A549 (cell line): Measurements from ENCODE around the gene ARL15. TPM values are rescaled to one million over a fixed set of nuclear protein-coding genes. Genes with fewer than 3 reads are reported as not detected.
"Not testable (repeated sequence)": the region's sequence is repeated elsewhere in the genome, so short reads cannot be mapped to it uniquely, and the experiment has no call there.

ENCODE experiments used
- ATAC-seq, 2 experiments: fragments of 200-7000 bp in 1 of 2; fragments of >200 bp in 1 of 2; cut with Nextera tagmentation in 1 of 2; cut with Tn5 transposase in 1 of 2; 3 replicates each; pipeline versions ENCODE4 v1.8.0 to v1.9.1; 2018 to 2020; ENCODE audit warnings: mild to moderate bottlenecking in 1 of 2, moderate library complexity in 1 of 2
- CTCF ChIA-PET: fragments of 300-600 bp; sonication (Branson Sonifier 250); formaldehyde crosslinking; extraction: SDS; loops from one replicate; lab custom pipeline; 2021; ENCODE audit warnings: antibody characterized with exemption, inconsistent platforms; lab: Yijun Ruan, JAX
- POLR2A ChIA-PET: fragments of 350-600 bp; formaldehyde crosslinking; extraction: SDS; loops from one replicate; lab custom pipeline; 2021; ENCODE audit warnings: antibody characterized with exemption, inconsistent platforms; lab: Yijun Ruan, JAX
- DNase-seq, 2 experiments: peaks; one replicate each; pipeline versions ENCODE4 v3.0.0 to v3.0.0-alpha.2; 2011 to 2016; ENCODE audit warnings: low read depth in 1 of 2, low spot score in 1 of 2
- FAIRE-seq: peaks from 2 replicates; lab custom pipeline; 2011; peaks lifted over from hg19 to GRCh38; lab: Jason Lieb, UNC
- H3K27ac ChIP-seq, 2 experiments: fragments of >200 bp; sonication (Bioruptor Twin); formaldehyde crosslinking; 3 replicates each; pipeline ENCODE4 v1.5.1; 2016 to 2017
- H3K4me1 ChIP-seq: fragments of >200 bp; sonication (Bioruptor Twin); formaldehyde crosslinking; 3 replicates; pipeline ENCODE4 v1.6.1; 2016
- H3K4me2 ChIP-seq: fragments of >200 bp; sonication (Bioruptor Twin); formaldehyde crosslinking; 3 replicates; pipeline ENCODE4 v1.6.1; 2016
- H3K4me3 ChIP-seq: fragments of >200 bp; sonication (Bioruptor Twin); formaldehyde crosslinking; 3 replicates; pipeline ENCODE4 v1.5.1; 2016
- H3K9me3 ChIP-seq: fragments of >200 bp; sonication (Bioruptor Twin); formaldehyde crosslinking; 3 replicates; pipeline ENCODE4 v1.6.1; 2016
- CHD2 ChIP-seq: fragments of 150-350 bp; IDR thresholded peaks from 2 replicates; pipeline ENCODE4 v1.6.1; 2014; ENCODE audit warnings: low read length; ENCODE audit not compliant: partially characterized antibody
- EHMT2 ChIP-seq: fragments of 200-600 bp; sonication (generic); IDR thresholded peaks from 2 replicates; pipeline ENCODE4 v1.6.1; 2016; ENCODE audit warnings: antibody characterized with exemption, low read depth, mild to moderate bottlenecking, moderate library complexity
- FOSB ChIP-seq: fragments of 250-450 bp; sonication (Bioruptor Pico); IDR thresholded peaks from 2 replicates; pipeline ENCODE4 v1.5.0; 2020; ENCODE audit warnings: mild to moderate bottlenecking, moderate library complexity
- FOSL2 ChIP-seq, 2 experiments: fragments of 450-650 bp in 1 of 2; fragments of >200 bp in 1 of 2; sonication (Bioruptor Twin) in 1 of 2; formaldehyde crosslinking; IDR thresholded peaks; 2 replicates each; pipeline versions ENCODE4 v1.5.0 to v1.6.1; 2016 to 2020; ENCODE audit warnings: mild to moderate bottlenecking in 1 of 2, moderate library complexity in 1 of 2
- FOXS1 ChIP-seq: fragments of 250-450 bp; sonication (Bioruptor Pico); IDR thresholded peaks from 2 replicates; pipeline ENCODE4 v1.5.0; 2020; ENCODE audit warnings: mild to moderate bottlenecking, moderate library complexity
- GATA3 ChIP-seq: IDR thresholded peaks from 2 replicates; pipeline ENCODE4 v1.6.1; 2012; ENCODE audit warnings: borderline replicate concordance
- HDAC2 ChIP-seq: fragments of 200-600 bp; sonication (generic); IDR thresholded peaks from 2 replicates; pipeline ENCODE4 v1.6.1; 2016
- HOXB13 ChIP-seq: fragments of 250-450 bp; sonication (Bioruptor Pico); IDR thresholded peaks from 2 replicates; pipeline ENCODE4 v1.5.0; 2020; ENCODE audit warnings: low read depth, mild to moderate bottlenecking, moderate library complexity
- KDM5A ChIP-seq: fragments of 200-600 bp; sonication (generic); IDR thresholded peaks from 2 replicates; pipeline ENCODE4 v1.6.1; 2016; ENCODE audit warnings: antibody characterized with exemption, mild to moderate bottlenecking
- MAFK ChIP-seq: fragments of 450-650 bp; IDR thresholded peaks from 2 replicates; pipeline ENCODE4 v1.6.1; 2014; ENCODE audit not compliant: partially characterized antibody
- NPAS2 ChIP-seq: fragments of 250-450 bp; sonication (Bioruptor Pico); IDR thresholded peaks from 2 replicates; pipeline ENCODE4 v1.8.0; 2022; ENCODE audit warnings: mild to moderate bottlenecking, moderate library complexity, borderline replicate concordance
- POLR2A ChIP-seq: IDR thresholded peaks from 2 replicates; pipeline ENCODE4 v1.6.1; 2012; ENCODE audit warnings: mild to moderate bottlenecking, low read length
- RAD21 ChIP-seq, 2 experiments: fragments of >200 bp in 1 of 2; sonication (Bioruptor Twin) in 1 of 2; formaldehyde crosslinking in 1 of 2; IDR thresholded peaks in 1 of 2; conservative IDR thresholded peaks in 1 of 2; 2 replicates in 1 of 2; 3 replicates in 1 of 2; pipeline ENCODE4 v1.6.1; 2012 to 2018; ENCODE audit warnings: inconsistent platforms in 1 of 2
- RARB ChIP-seq: fragments of 250-450 bp; sonication (Bioruptor Pico); IDR thresholded peaks from 2 replicates; pipeline ENCODE4 v1.8.0; 2021; ENCODE audit warnings: mild to moderate bottlenecking, moderate library complexity
- RNF2 ChIP-seq: fragments of 200-600 bp; sonication (generic); IDR thresholded peaks from 2 replicates; pipeline ENCODE4 v1.6.1; 2016; ENCODE audit warnings: low read depth, mild to moderate bottlenecking, antibody characterized with exemption, moderate library complexity, borderline replicate concordance
- TP53 ChIP-seq: fragments of 250-450 bp; sonication (Bioruptor Pico); IDR thresholded peaks from 2 replicates; pipeline ENCODE4 v1.5.0; 2021; ENCODE audit warnings: mild to moderate bottlenecking, moderate library complexity
- ZC3H11A ChIP-seq: fragments of 450-650 bp; IDR thresholded peaks from 2 replicates; pipeline ENCODE4 v1.6.1; 2014; ENCODE audit warnings: antibody characterized with exemption, mild to moderate bottlenecking
- ZFP36 ChIP-seq: fragments of 450-650 bp; IDR thresholded peaks from 2 replicates; pipeline ENCODE4 v1.6.1; 2014; ENCODE audit warnings: borderline replicate concordance; ENCODE audit not compliant: partially characterized antibody
- WGBS: methylation state at CpG from one replicate; pipeline ENCODE4 v1.1.6; 2017; ENCODE audit errors: missing lambda C conversion rate; 5-methylcytosine and 5-hydroxymethylcytosine counted together
- polyA plus RNA-seq, 4 experiments: library from polyadenylated mRNA; depleted of rRNA in 3 of 4; stranded (reverse); fragments of >200 nt; fragmentation: RNase III in 1 of 4; extraction: RNeasy Plus Mini Kit Qiagen cat#74134 plus additional on column Dnase treatment in 1 of 4; gene quantifications; 2 replicates in 3 of 4; 3 replicates in 1 of 4; pipeline ENCODE4 v1.2.3, GENCODE V29; 2011 to 2017
- TF ChIP-seq, protein P1 (sequence below): fragments of >200 bp; sonication (Bioruptor Twin); formaldehyde crosslinking; IDR thresholded peaks from 3 replicates; pipeline ENCODE4 v1.6.1; 2016
- TF ChIP-seq, protein P2 (sequence below): IDR thresholded peaks from 2 replicates; pipeline ENCODE4 v1.6.1; 2012
- TF ChIP-seq, protein P3 (sequence below): fragments of >200 bp; sonication (Bioruptor Twin); formaldehyde crosslinking; IDR thresholded peaks from 3 replicates; pipeline ENCODE4 v1.5.1; 2016
- TF ChIP-seq, protein P4 (sequence below): IDR thresholded peaks from 2 replicates; pipeline ENCODE4 v1.6.1; 2012; ENCODE audit warnings: low read depth, borderline replicate concordance

The ARL15 gene
- polyA plus RNA-seq, 2 of the 4 experiments (the other 2 are of a cell fraction), result 11.8 to 12.1 TPM

DNA sequence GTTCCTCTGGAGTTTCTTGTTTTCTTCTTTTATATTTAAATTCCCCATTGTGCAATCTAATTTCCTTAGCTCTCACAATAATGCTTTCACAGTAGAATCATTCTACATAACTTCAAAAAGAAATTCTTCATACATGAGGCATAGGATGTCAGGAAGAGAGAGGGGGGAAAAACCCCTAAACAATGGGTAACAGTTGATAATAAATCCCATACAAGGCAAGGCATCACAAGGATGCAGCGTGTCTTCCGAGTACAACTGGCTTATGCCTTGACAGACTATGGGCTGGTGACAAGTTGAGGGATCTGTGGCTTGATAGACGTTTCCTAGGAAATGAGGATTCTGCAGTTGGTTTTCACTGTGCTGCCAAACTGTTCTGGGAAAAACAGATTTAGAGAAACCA, 247.4 kb downstream of the ARL15 start:
- ChIA-PET CTCF (no interaction called here), POLR2A (no interaction called here)
- ATAC-seq, result no peak
- Histone ChIP-seq H3K9me3 (no peaks in the 10 kb centered on the region), H3K4me3 (no peak overlapping the region), H3K4me2 (no peak overlapping the region), H3K4me1 (peaks cover 27% of the 10 kb centered on the region), H3K27ac (peak overlapping the region; percentile 22 to 54; a peak in 3 of 6 replicates)
- 92% methylated on average over 3 of the region's 3 CpGs for WGBS
- TF ChIP-seq NPAS2 (CRISPR knock-in tag), result no peak
- no peak for TF ChIP-seq ZFP36
- TF ChIP-seq TP53, result no peak
- no peak for TF ChIP-seq MAFK
- no peak for TF ChIP-seq FOXS1
- no peak for TF ChIP-seq RNF2
- TF ChIP-seq RARB (CRISPR knock-in tag), result no peak
- TF ChIP-seq ZC3H11A, result no peak
- TF ChIP-seq, protein P1, sequence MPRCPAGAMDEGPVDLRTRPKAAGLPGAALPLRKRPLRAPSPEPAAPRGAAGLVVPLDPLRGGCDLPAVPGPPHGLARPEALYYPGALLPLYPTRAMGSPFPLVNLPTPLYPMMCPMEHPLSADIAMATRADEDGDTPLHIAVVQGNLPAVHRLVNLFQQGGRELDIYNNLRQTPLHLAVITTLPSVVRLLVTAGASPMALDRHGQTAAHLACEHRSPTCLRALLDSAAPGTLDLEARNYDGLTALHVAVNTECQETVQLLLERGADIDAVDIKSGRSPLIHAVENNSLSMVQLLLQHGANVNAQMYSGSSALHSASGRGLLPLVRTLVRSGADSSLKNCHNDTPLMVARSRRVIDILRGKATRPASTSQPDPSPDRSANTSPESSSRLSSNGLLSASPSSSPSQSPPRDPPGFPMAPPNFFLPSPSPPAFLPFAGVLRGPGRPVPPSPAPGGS, result no peak
- DNase-seq, result no peak
- no peak for FAIRE-seq

DNA sequence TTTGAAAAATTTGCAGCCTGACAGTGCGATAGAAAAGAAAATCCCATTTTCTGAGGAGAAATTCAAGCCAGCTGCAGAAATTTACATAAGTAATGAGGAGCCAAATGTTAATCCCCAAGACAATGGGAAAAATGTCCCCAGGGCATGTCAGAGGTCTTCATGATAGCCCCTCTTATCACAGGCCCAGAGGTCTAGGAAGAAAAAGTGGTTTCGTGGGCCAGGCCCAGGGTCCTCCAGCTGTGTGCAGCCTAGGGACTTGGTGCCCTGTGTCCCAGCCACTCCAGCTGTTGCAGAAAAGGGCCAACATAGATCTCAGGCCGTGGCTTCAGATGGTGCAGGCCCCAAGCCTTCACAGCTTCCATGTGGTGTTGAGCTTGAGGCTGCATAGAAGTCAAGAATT, 249.5 kb downstream of the ARL15 start:
- H3K27ac ChIP-seq, H3K4me2 ChIP-seq, CTCF ChIA-PET, DNase-seq, H3K4me3 ChIP-seq, FAIRE-seq, POLR2A ChIA-PET, ATAC-seq, H3K9me3 ChIP-seq: not testable (repeated sequence)
- whole genome bisulfite sequencing, result 81% methylated on average over 3 of the region's 3 CpGs
- H3K4me1 ChIP-seq, result peaks cover 21% of the 10 kb centered on the region

DNA sequence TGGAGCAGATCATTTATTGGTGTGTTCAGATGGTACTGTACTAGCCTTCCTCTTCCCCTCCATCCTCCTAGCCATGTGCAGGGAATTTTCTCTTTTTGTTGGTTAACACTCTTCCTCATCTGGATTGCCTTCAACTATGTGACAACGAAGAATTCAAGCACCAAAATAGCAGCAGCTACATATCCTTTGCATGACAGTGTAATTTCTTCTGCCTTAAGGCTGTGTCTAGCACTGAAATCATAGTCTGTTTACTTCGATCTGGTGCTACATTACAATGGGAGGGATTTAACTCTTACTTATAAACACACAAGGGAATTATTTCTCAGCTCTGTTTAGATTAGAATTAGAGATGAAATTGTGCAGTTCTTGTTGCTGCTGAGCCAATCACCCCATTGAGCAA, 260.4 kb downstream of the ARL15 start:
- Histone ChIP-seq H3K4me2 (peak overlapping the region; percentile 35), H3K4me1 (peaks cover 41% of the 10 kb centered on the region), H3K27ac (peak overlapping the region; percentile 57 to 76), H3K4me3 (no peak overlapping the region), H3K9me3 (no peaks in the 10 kb centered on the region)
- FAIRE-seq (peak; percentile 93), DNase-seq (peak in 1 of 2 experiments; percentile 60), ATAC-seq (peak in 1 of 2 experiments; percentile 66; a peak in 3 of 6 replicates)
- ChIA-PET POLR2A (interaction anchor here (0.7 kb wide), 1 partner anchor 28 kb away, joined by 3 read pairs; no protein-coding TSS in a partner anchor), CTCF (no interaction called here)
- 4% methylated on average over 2 of the region's 2 CpGs for WGBS
- TF ChIP-seq, protein P2, sequence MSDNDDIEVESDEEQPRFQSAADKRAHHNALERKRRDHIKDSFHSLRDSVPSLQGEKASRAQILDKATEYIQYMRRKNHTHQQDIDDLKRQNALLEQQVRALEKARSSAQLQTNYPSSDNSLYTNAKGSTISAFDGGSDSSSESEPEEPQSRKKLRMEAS, result peak; percentile 57
- TF ChIP-seq FOXS1, result no peak
- TF ChIP-seq, protein P3, sequence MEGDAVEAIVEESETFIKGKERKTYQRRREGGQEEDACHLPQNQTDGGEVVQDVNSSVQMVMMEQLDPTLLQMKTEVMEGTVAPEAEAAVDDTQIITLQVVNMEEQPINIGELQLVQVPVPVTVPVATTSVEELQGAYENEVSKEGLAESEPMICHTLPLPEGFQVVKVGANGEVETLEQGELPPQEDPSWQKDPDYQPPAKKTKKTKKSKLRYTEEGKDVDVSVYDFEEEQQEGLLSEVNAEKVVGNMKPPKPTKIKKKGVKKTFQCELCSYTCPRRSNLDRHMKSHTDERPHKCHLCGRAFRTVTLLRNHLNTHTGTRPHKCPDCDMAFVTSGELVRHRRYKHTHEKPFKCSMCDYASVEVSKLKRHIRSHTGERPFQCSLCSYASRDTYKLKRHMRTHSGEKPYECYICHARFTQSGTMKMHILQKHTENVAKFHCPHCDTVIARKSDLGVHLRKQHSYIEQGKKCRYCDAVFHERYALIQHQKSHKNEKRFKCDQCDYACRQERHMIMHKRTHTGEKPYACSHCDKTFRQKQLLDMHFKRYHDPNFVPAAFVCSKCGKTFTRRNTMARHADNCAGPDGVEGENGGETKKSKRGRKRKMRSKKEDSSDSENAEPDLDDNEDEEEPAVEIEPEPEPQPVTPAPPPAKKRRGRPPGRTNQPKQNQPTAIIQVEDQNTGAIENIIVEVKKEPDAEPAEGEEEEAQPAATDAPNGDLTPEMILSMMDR, result no peak
- no peak for TF ChIP-seq FOSB
- TF ChIP-seq FOSL2 (IDR thresholded peaks at IDR 0.05), result no peak
- peak; percentile 50; the same call in 1 of the 2 replicates for TF ChIP-seq FOSL2 (CRISPR knock-in tag; IDR thresholded peaks at IDR 0.05)
- no peak for TF ChIP-seq EHMT2
- peak; percentile 72; the same call in 1 of the 2 replicates for TF ChIP-seq GATA3

DNA sequence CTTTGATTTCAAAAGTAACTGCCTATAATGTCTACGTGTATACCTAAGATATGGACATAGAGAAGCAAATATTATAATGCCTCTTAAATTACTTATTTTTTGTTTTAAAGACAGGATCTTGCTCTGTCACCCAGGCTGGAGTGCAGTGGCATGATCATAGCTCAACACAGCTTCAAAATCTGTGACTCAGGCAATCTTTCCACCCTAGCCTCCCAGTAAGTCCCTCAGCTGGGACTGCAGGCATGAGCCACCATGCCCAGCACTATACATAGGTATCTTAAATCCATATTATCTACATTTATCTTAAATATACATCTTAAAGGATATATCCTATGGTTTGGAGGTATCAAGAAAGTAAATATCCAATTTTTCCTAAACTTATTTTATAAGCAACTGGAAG, 261.2 kb downstream of the ARL15 start:
- DNase-seq (no peak), ATAC-seq (no peak), FAIRE-seq (no peak)
- peak overlapping the region; percentile 35; the same call in 1 of the 3 replicates for H3K4me2 ChIP-seq
- H3K27ac ChIP-seq, result peak overlapping the region; percentile 57 to 76
- 94% methylated on average over 1 of the region's 1 CpG for WGBS
- no peaks in the 10 kb centered on the region for H3K9me3 ChIP-seq
- H3K4me3 ChIP-seq, result no peak overlapping the region
- ChIA-PET POLR2A (interaction anchor here (0.7 kb wide), 1 partner anchor 29 kb away, joined by 3 read pairs; no protein-coding TSS in a partner anchor), CTCF (no interaction called here)
- peaks cover 49% of the 10 kb centered on the region for H3K4me1 ChIP-seq
- no peak for TF ChIP-seq TP53
- no peak for TF ChIP-seq POLR2A
- TF ChIP-seq, protein P1, result no peak
- TF ChIP-seq CHD2, result no peak
- no peak for TF ChIP-seq EHMT2
- TF ChIP-seq HOXB13 (CRISPR knock-in tag), result no peak
- no peak for TF ChIP-seq HDAC2
- TF ChIP-seq, protein P2, result no peak
- no peak for TF ChIP-seq RAD21 (conservative IDR thresholded peaks at IDR 0.05 in 1 of 2, IDR thresholded peaks at IDR 0.05 in 1 of 2)
- TF ChIP-seq KDM5A, result no peak
- TF ChIP-seq ZFP36, result no peak
- TF ChIP-seq, protein P4, sequence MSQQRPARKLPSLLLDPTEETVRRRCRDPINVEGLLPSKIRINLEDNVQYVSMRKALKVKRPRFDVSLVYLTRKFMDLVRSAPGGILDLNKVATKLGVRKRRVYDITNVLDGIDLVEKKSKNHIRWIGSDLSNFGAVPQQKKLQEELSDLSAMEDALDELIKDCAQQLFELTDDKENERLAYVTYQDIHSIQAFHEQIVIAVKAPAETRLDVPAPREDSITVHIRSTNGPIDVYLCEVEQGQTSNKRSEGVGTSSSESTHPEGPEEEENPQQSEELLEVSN, result no peak
